Right lobe of liver (tissue), 4 donors: ENCODE data around the gene TLE1.

Experiments used
- POLR2A ChIP-seq: fragments of 450-650 bp; IDR thresholded peaks from one replicate; pipeline ENCODE4 v1.6.1; 2017; ENCODE audit warnings: antibody characterized with exemption, mild to moderate bottlenecking
- TF ChIP-seq, protein P1 (sequence below), 4 donors: fragments of 200-600 bp in 3 of 4; fragments of 450-650 bp in 1 of 4; IDR thresholded peaks; one replicate each; pipeline versions ENCODE4 v1.5.1 to v1.8.0; 2016 to 2022; ENCODE audit warnings: antibody characterized with exemption in 4 of 4, mild to moderate bottlenecking in 2 of 4
- donor health status: DM: no; HTN: no; CAD: no.
- donor health status: DM: no; HTN: no; CAD: no.
- donor health status: DM: no; HTN: yes; CAD: no.

DNA sequence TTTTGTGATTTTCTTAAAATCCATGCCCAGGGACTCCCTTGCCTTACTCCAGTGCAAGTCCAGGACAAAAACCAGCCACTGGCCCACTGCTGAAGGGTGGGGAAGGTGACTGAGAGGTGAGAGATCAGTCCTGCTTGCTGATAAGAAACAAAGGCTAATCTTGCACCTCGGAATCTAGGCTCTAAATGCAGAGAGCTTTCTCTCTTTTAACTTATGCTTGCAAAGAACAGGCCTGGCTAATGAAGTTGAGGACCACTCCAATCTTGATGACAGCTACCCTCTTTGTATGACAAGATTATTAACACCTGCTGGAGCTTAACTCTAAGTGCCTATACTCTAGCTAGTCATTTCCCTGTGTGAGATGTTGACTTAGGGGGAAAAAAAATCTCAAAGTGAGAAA is 8.8 kb downstream of the TLE1 start:
- TF ChIP-seq, protein P1, sequence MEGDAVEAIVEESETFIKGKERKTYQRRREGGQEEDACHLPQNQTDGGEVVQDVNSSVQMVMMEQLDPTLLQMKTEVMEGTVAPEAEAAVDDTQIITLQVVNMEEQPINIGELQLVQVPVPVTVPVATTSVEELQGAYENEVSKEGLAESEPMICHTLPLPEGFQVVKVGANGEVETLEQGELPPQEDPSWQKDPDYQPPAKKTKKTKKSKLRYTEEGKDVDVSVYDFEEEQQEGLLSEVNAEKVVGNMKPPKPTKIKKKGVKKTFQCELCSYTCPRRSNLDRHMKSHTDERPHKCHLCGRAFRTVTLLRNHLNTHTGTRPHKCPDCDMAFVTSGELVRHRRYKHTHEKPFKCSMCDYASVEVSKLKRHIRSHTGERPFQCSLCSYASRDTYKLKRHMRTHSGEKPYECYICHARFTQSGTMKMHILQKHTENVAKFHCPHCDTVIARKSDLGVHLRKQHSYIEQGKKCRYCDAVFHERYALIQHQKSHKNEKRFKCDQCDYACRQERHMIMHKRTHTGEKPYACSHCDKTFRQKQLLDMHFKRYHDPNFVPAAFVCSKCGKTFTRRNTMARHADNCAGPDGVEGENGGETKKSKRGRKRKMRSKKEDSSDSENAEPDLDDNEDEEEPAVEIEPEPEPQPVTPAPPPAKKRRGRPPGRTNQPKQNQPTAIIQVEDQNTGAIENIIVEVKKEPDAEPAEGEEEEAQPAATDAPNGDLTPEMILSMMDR (IDR thresholded peaks at IDR 0.05) = no peak
- no peak for TF ChIP-seq POLR2A
